GM12865 (cell line): ENCODE results near the gene ARID3B.
A peak's percentile ranks its signal among the peaks of the same experiment; 100 is the strongest.

Experiments
- DNase-seq: peaks from one replicate; pipeline ENCODE4 v3.0.0; 2010; ENCODE audit warnings: low read depth
- H3K4me3 ChIP-seq: 2 replicates; pipeline ENCODE4 v1.5.1; 2011; ENCODE audit warnings: mild to moderate bottlenecking, low read depth, low read length, control low read depth
- TF ChIP-seq, protein P1 (sequence below): IDR thresholded peaks from 2 replicates; pipeline ENCODE4 v1.5.1; 2011; ENCODE audit warnings: low read length, control low read depth, low read depth, inconsistent platforms; ENCODE audit not compliant: insufficient read depth; ENCODE audit errors: missing control alignments

The ARID3B gene

DNA sequence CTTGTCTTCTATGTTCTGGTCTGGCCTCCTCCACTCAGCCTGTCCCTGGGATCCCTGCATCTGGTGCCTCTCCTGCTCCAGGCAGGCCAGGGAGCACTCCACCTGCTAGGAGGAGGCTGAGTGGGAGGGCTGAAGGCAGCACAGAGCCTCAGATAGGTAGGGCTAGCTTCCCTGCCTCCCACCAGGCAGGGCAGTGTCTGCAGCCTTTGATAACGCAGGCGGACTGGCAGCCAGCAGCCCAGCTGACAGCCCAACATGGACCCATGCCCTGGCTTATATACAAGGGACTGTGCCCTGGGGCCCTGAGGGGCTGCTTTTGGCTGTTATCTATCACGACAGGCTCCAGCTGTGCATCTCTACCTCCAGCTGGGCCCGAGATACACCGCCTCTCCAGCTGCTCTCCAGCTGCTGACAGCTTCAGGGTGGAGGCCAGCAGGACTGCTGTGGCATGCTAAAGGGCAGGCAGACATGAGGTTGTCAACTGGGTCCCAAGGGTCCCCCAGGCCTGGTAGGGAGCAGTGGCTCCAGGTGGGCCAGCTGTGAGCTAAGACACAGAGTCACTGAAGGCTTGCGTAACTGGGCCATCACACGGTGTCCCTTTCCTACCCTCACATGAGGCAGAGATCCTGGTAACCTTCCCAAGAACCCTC, 69.4 kb downstream of the ARID3B start:
- DNase-seq, result no peak
- TF ChIP-seq, protein P1, sequence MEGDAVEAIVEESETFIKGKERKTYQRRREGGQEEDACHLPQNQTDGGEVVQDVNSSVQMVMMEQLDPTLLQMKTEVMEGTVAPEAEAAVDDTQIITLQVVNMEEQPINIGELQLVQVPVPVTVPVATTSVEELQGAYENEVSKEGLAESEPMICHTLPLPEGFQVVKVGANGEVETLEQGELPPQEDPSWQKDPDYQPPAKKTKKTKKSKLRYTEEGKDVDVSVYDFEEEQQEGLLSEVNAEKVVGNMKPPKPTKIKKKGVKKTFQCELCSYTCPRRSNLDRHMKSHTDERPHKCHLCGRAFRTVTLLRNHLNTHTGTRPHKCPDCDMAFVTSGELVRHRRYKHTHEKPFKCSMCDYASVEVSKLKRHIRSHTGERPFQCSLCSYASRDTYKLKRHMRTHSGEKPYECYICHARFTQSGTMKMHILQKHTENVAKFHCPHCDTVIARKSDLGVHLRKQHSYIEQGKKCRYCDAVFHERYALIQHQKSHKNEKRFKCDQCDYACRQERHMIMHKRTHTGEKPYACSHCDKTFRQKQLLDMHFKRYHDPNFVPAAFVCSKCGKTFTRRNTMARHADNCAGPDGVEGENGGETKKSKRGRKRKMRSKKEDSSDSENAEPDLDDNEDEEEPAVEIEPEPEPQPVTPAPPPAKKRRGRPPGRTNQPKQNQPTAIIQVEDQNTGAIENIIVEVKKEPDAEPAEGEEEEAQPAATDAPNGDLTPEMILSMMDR, result no peak
- H3K4me3 ChIP-seq, result no peak overlapping the region

DNA sequence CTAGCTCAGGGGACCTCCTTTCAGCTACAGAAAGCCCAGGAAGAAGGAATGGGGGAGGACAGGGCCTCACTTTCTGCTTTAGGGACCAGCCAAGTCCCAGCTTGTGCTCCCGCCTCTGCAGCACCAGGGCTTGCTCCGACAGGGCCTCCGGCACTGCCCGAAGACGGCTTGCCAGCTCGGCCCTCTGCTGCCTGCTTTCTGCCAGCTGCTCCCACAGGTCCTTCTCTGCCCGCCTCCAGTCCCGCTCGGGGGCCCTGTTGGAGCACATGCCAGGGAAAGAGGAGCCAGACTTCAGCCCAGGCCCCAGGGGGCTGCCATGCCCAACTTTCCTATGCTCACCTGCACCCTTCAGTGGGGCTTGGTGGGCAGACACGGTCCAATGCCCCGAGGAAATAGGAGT, 70.3 kb downstream of the ARID3B start:
- no peak for DNase-seq
- H3K4me3 ChIP-seq, result no peak overlapping the region
- TF ChIP-seq, protein P1, result no peak

DNA sequence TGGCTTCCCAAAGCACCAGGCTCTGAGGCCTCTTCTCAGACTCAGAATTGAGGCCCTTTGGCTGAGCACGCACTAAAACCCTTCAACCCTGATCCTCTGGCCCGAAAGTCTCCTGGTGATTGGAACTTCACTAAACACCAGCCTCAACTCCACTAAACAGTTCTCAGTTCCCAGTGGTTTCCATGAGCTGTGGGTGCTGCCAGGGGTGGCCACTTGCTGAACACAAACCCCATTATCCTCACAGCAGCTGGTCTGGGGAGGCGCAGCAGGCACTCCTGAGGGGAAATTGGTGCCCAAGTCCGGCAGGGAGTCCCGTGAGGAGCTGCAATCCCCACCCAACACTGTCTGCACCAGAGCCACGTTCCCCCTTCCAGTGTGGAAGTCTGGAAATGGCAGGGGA, 70.8 kb downstream of the ARID3B start:
- no peak overlapping the region for H3K4me3 ChIP-seq
- DNase-seq, result no peak
- TF ChIP-seq, protein P1, result no peak

DNA sequence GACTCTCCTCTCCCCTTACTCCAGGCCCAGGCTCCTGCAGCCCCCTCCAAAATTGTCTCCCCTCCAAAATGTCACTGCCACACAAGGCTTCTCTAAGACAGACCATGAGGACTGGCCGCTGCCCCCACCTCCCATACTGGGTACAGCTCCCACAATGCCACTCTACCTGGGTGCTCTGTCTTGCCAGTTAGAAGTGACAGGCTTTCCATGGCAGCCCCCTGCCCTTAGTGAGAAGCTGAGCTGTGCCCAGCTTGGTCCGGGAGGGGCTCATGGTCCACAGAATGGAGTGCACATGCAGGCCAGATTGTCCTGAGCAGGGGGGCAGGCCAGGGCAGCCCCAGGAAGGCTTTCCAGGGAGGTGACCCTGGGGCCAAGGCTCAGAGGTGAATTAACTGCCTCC, 71.7 kb downstream of the ARID3B start:
- TF ChIP-seq, protein P1, result no peak
- H3K4me3 ChIP-seq, result no peak overlapping the region

DNA sequence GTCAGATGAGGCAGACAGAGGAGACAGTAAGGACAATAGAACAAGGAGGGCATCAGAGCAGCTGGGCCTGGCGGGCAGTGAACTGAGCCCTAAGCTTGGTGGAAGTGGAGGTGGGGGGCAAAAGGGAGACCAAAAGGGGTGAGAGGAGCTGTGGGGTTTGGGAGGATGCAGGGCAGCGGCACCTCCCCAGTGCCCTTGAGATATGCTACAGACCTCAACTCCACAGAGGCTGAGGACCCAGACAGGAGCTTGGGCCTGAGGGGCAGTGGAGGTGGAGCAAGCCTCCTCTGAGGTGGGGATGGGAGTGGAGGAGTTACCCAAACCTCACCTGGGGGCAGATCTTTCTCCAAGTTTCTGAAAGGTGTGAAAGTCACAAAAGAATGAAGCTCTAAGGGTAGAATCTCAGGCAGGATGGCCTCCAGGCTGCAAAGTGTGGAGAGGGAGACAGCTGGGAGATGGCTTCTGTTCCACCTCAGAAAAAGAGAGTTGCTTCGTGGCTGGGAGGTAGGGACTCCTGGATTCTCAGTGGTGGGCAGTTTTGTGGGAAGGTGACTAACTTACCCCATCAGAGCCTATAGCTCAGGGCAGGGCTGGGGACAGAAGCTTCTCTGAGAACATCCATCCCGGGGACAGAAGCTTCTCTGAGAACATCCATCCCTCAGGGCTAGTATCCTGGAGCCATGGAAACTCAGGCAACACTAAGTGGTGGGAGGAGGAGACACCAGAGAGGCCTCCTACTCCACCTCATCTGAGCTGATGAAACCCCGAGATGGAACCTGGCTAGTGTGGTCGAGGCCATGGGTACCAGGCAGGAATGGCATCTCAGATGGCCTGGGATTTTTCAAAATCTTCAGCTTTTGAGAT, 72.3 kb downstream of the ARID3B start:
- DNase-seq, result no peak
- H3K4me3 ChIP-seq, result no peak overlapping the region; the same call in 1 of the 2 replicates
- TF ChIP-seq, protein P1, result no peak

More for the DNA sequence above, 71.7 kb downstream of the ARID3B start:
- no peak for DNase-seq

DNA sequence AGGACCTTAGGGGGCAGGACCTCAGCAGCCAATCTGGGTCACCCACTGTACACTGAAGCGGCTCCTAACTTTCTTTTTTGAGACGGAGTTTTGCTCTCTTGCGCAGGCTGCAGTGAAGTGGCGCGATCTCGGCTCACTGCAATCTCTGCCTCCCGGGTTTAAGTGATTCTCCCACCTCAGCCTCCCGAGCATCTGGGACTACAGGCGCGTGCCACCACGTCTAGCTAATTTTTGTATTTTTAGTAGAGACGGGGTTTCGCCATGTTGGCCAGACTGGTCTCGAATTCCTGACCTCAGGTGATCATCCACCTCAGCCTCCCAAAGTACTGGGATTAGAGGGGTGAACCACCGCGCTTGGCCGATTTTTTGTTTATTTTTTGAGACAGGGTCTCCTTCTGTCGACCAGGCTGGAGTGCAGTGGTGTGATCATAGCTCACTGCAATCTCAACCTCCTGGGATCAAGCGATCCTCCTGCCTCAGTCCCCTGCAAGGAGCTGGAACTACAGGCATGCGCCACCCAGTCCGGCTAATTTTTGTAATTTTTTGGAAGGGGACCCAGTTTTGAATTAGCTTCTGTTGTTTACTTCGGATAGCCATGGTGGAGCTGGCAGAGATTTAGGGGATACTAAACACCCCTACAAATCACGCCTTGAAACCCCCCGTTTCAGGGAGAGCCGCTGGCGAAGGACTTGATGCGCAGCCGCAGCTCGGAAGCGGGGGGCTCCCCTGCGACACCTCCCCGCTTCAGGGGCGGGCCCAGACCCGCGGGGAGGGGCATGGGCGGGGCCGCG, 73.1 kb downstream of the ARID3B start:
- TF ChIP-seq, protein P1, result no peak
- H3K4me3 ChIP-seq, result peak overlapping the region; percentile 95
- DNase-seq, result no peak
